Neuronal stem cell (in vitro differentiated cells): ENCODE data around the gene TPD52L1. TPM values are rescaled to one million over a fixed set of nuclear protein-coding genes. Genes with fewer than 3 reads are reported as not detected.

Source experiments
- DNase-seq: peaks from one replicate; pipeline ENCODE4 v3.0.0-alpha.2; 2013; ENCODE audit warnings: low spot score
- H2AFZ ChIP-seq: one replicate; pipeline ENCODE4 v1.6.1; 2013; ENCODE audit warnings: mild to moderate bottlenecking, low read length, inconsistent platforms
- H2AK5ac ChIP-seq: 2 replicates; pipeline ENCODE4 v1.6.1; 2013; ENCODE audit warnings: low read depth, mild to moderate bottlenecking, inconsistent platforms, low read length, moderate library complexity, mixed read lengths
- H2BK120ac ChIP-seq: 2 replicates; pipeline ENCODE4 v1.6.1; 2013; ENCODE audit warnings: low read depth, mild to moderate bottlenecking, inconsistent platforms, low read length, moderate library complexity, mixed read lengths
- H2BK12ac ChIP-seq: one replicate; pipeline ENCODE4 v1.6.1; 2013; ENCODE audit warnings: low read length, inconsistent platforms
- H2BK15ac ChIP-seq: 2 replicates; pipeline ENCODE4 v1.6.1; 2013; ENCODE audit warnings: mild to moderate bottlenecking, low read length, inconsistent platforms, mixed read lengths
- H2BK5ac ChIP-seq: one replicate; pipeline ENCODE4 v1.6.1; 2013; ENCODE audit warnings: inconsistent platforms, mild to moderate bottlenecking, low read length, moderate library complexity
- H3K14ac ChIP-seq: one replicate; pipeline ENCODE4 v1.6.1; 2013; ENCODE audit warnings: low read length, inconsistent platforms
- H3K18ac ChIP-seq: 2 replicates; pipeline ENCODE4 v1.6.1; 2013; ENCODE audit warnings: low read length, inconsistent platforms
- H3K23ac ChIP-seq: 2 replicates; pipeline ENCODE4 v1.6.1; 2013; ENCODE audit warnings: low read depth, mild to moderate bottlenecking, mixed read lengths, low read length, inconsistent platforms; ENCODE audit not compliant: poor library complexity
- H3K27ac ChIP-seq: replicated peaks from 3 replicates; pipeline ENCODE4 v1.5.1; 2013; ENCODE audit warnings: low read length, inconsistent platforms
- H3K27me3 ChIP-seq, 3 experiments: 2 replicates each; pipeline ENCODE4 v1.6.1; 2013; ENCODE audit warnings: low read length in 3 of 3, mild to moderate bottlenecking in 2 of 3, inconsistent platforms in 1 of 3, low read depth in 1 of 3, mixed read lengths in 1 of 3, moderate library complexity in 1 of 3; ENCODE audit not compliant: control insufficient read depth in 3 of 3, insufficient read depth in 3 of 3
- H3K36me3 ChIP-seq, 2 donors: replicated peaks in 1 of 2; 2 replicates each; pipeline ENCODE4 v1.6.1; 2013; ENCODE audit warnings: low read length in 2 of 2; ENCODE audit not compliant: control insufficient read depth in 2 of 2, insufficient read depth in 2 of 2
- H3K4ac ChIP-seq: 2 replicates; pipeline ENCODE4 v1.6.1; 2013; ENCODE audit warnings: inconsistent platforms, mild to moderate bottlenecking, low read length, moderate library complexity
- H3K4me1 ChIP-seq, 2 donors: 1 replicate in 1 of 2; 2 replicates in 1 of 2; pipeline ENCODE4 v1.6.1; 2013; ENCODE audit warnings: low read length in 2 of 2, low read depth in 1 of 2; ENCODE audit not compliant: control insufficient read depth in 2 of 2, insufficient read depth in 1 of 2
- H3K4me2 ChIP-seq: one replicate; pipeline ENCODE4 v1.6.1; 2013; ENCODE audit warnings: mild to moderate bottlenecking, low read length, inconsistent platforms; ENCODE audit not compliant: insufficient read depth, poor library complexity, severe bottlenecking
- H3K4me3 ChIP-seq, 2 donors: 2 replicates each; pipeline ENCODE4 v1.5.1; 2013; ENCODE audit warnings: low read length in 2 of 2, mild to moderate bottlenecking in 2 of 2, inconsistent platforms in 1 of 2, moderate library complexity in 1 of 2
- H3K79me1 ChIP-seq: one replicate; pipeline ENCODE4 v1.6.1; 2013; ENCODE audit warnings: low read depth, mild to moderate bottlenecking, inconsistent platforms, low read length, moderate library complexity
- H3K9ac ChIP-seq: one replicate; pipeline ENCODE4 v1.6.1; 2013; ENCODE audit warnings: mild to moderate bottlenecking, low read depth, low read length, inconsistent platforms; ENCODE audit not compliant: poor library complexity
- H3K9me3 ChIP-seq, 2 donors: replicated peaks in 1 of 2; 2 replicates each; pipeline versions ENCODE3 to v1.6.1; 2013; ENCODE audit warnings: low read length in 2 of 2, mild to moderate bottlenecking in 2 of 2, inconsistent platforms in 1 of 2, low read depth in 1 of 2, mixed read lengths in 1 of 2, moderate library complexity in 1 of 2; ENCODE audit not compliant: control insufficient read depth in 2 of 2, insufficient read depth in 1 of 2
- H4K8ac ChIP-seq: one replicate; pipeline ENCODE4 v1.6.1; 2013; ENCODE audit warnings: low read depth, mild to moderate bottlenecking, inconsistent platforms, low read length, moderate library complexity
- H4K91ac ChIP-seq: one replicate; pipeline ENCODE4 v1.6.1; 2013; ENCODE audit warnings: low read length, low read depth, mild to moderate bottlenecking, inconsistent platforms; ENCODE audit not compliant: poor library complexity
- WGBS, 2 donors: extraction: QIAGEN DNeasy Blood & Tissue Kit; methylation state at CpG; one replicate each; pipeline ENCODE4 v1.1.7; 2013; ENCODE audit warnings: missing lambda C conversion rate in 2 of 2, mixed read lengths in 1 of 2; ENCODE audit not compliant: insufficient read length in 2 of 2, insufficient replicate concordance in 1 of 2; ENCODE audit errors: extremely low coverage in 2 of 2; 5-methylcytosine and 5-hydroxymethylcytosine counted together
- polyA plus RNA-seq, 2 experiments: library from polyadenylated mRNA; stranded (reverse); fragments of 200-250 nt; gene quantifications; one replicate each; pipeline ENCODE4 v1.2.3, GENCODE V29; 2013

TPD52L1 gene
- 3.0 TPM for polyA plus RNA-seq (2013, experiment 1 of 2)
- 3.4 TPM for polyA plus RNA-seq (2013, experiment 2 of 2)

- Histone ChIP-seq H2BK120ac (no peak within 1 kb of the TSS), H4K91ac (no peak within 1 kb of the TSS), H3K4me3 (peak within 1 kb of the TSS; percentile 47 to 88), H2AK5ac (no peak within 1 kb of the TSS), H3K27ac (no peak within 1 kb of the TSS), H2BK5ac (no peak within 1 kb of the TSS), H3K36me3 (no peaks in the 10 kb centered on the region), H3K4me2 (peak within 1 kb of the TSS; percentile 96), H2BK15ac (peak within 1 kb of the TSS; percentile 70), H2AFZ (peak within 1 kb of the TSS; percentile 98), H3K14ac (peak within 1 kb of the TSS; percentile 64), H3K23ac (peak within 1 kb of the TSS; percentile 49), H3K9me3 (no peaks in the 10 kb centered on the region), H3K9ac (peak within 1 kb of the TSS; percentile 85), H3K4ac (peak within 1 kb of the TSS; percentile 40), H3K79me1 (no peaks in the 10 kb centered on the region), H3K4me1 (peaks cover 4 to 5% of the 10 kb centered on the region in 2 donors), H3K18ac (peak within 1 kb of the TSS; percentile 84), H4K8ac (no peak within 1 kb of the TSS), H2BK12ac (no peak within 1 kb of the TSS), H3K27me3 (peaks cover 0 to 58% (median 14%) of the 10 kb centered on the region in 3 experiments)
- peak; percentile 48 for DNase-seq
- WGBS, 2 donors, result no CpG with 5 or more reads among the region's 47 CpGs
Measured at GRCh38 chr6:125153391-125154117, at the start of gene TPD52L1. TPD52L1 (plus strand) TSS chr6:125153773; CDS start chr6:125153952, 179 bp downstream.

- Histone ChIP-seq H3K4ac (no peak overlapping the region), H3K14ac (no peak overlapping the region), H3K27ac (peak overlapping the region; percentile 69), H2BK15ac (no peak overlapping the region), H2BK12ac (no peak overlapping the region), H3K4me3 (no peak overlapping the region), H3K79me1 (no peaks in the 10 kb centered on the region), H3K4me1 (peaks cover 9 to 15% of the 10 kb centered on the region in 2 donors), H3K18ac (no peak overlapping the region), H3K36me3 (no peaks in the 10 kb centered on the region), H3K9ac (no peak overlapping the region), H2AK5ac (no peak overlapping the region), H3K27me3 (no peaks in the 10 kb centered on the region), H2BK120ac (no peak overlapping the region), H4K91ac (no peak overlapping the region), H2BK5ac (no peak overlapping the region), H4K8ac (no peak overlapping the region), H3K9me3 (peaks cover 0 to 3% of the 10 kb centered on the region in 2 donors), H2AFZ (peak overlapping the region; percentile 81), H3K4me2 (no peak overlapping the region), H3K23ac (no peak overlapping the region)
- no CpG with 5 or more reads among the region's 4 CpGs for WGBS, 2 donors
- peak; percentile 48 for DNase-seq
Measured at GRCh38 chr6:125104425-125104824, 49.1 kb upstream of the TPD52L1 start.

DNA sequence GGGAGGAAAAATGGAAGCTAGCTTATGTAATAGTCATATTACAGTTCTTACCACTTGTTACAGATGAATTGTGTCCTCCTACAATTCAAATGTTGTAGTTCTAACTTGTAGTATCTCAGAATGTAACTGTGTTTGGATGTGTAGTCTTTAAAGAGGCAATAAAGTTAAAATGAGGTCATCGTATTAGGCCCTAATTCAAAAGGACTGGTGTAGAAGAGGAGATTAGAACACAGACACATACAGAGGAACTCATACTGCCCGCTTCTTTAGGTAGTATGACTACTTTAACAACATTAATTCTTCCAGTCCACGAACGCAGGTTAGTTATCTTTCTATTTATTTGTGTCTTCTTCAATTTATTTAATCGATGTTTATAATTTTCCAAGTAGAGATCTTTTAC, 46.5 kb upstream of the TPD52L1 start:
- H3K4ac ChIP-seq, result no peak overlapping the region
- no CpG with 5 or more reads among the region's 5 CpGs for WGBS, 2 donors
- H2BK120ac ChIP-seq, result no peak overlapping the region
- no peaks in the 10 kb centered on the region for H3K79me1 ChIP-seq
- DNase-seq, result no peak
- H3K4me1 ChIP-seq, result peaks cover 4 to 15% of the 10 kb centered on the region in 2 donors
- H2BK15ac ChIP-seq, result no peak overlapping the region
- no peak overlapping the region for H2BK12ac ChIP-seq
- H3K14ac ChIP-seq, result no peak overlapping the region
- H3K9me3 ChIP-seq, result peaks cover 3 to 14% of the 10 kb centered on the region in 2 donors
- no peak overlapping the region for H4K91ac ChIP-seq
- no peak overlapping the region for H3K9ac ChIP-seq
- H2AK5ac ChIP-seq, result no peak overlapping the region
- H3K23ac ChIP-seq, result no peak overlapping the region
- no peak overlapping the region for H2AFZ ChIP-seq
- H3K36me3 ChIP-seq, result no peaks in the 10 kb centered on the region
- no peak overlapping the region for H2BK5ac ChIP-seq
- H4K8ac ChIP-seq, result no peak overlapping the region
- no peak overlapping the region for H3K18ac ChIP-seq
- H3K4me2 ChIP-seq, result no peak overlapping the region
- no peak overlapping the region for H3K27ac ChIP-seq
- no peaks in the 10 kb centered on the region for H3K27me3 ChIP-seq
- H3K4me3 ChIP-seq, result no peak overlapping the region

GRCh38 chr6:125107896-125108295, 45.7 kb upstream of the TPD52L1 start:
- H2BK15ac ChIP-seq, result no peak overlapping the region
- no peak overlapping the region for H3K18ac ChIP-seq
- H2AK5ac ChIP-seq, result no peak overlapping the region
- no peak overlapping the region for H2AFZ ChIP-seq
- no peaks in the 10 kb centered on the region for H3K27me3 ChIP-seq
- no CpG with 5 or more reads among the region's 3 CpGs for WGBS, 2 donors
- no peak overlapping the region for H3K27ac ChIP-seq
- H3K23ac ChIP-seq, result no peak overlapping the region
- H3K4me2 ChIP-seq, result no peak overlapping the region
- no peak overlapping the region for H2BK5ac ChIP-seq
- H3K36me3 ChIP-seq, result no peaks in the 10 kb centered on the region
- no peak for DNase-seq
- peaks cover 3 to 20% of the 10 kb centered on the region in 2 donors for H3K9me3 ChIP-seq
- no peak overlapping the region for H3K4ac ChIP-seq
- no peak overlapping the region for H4K8ac ChIP-seq
- H2BK12ac ChIP-seq, result no peak overlapping the region
- no peak overlapping the region for H3K4me3 ChIP-seq
- no peak overlapping the region for H3K9ac ChIP-seq
- H2BK120ac ChIP-seq, result no peak overlapping the region
- H3K4me1 ChIP-seq, result peaks cover 4 to 13% of the 10 kb centered on the region in 2 donors
- no peaks in the 10 kb centered on the region for H3K79me1 ChIP-seq
- no peak overlapping the region for H4K91ac ChIP-seq
- H3K14ac ChIP-seq, result no peak overlapping the region
